ENCODE data around the gene WDFY4. TPM values are rescaled to one million over a fixed set of nuclear protein-coding genes. Genes with fewer than 3 reads are reported as not detected.

WDFY4 gene
- total and polyA plus RNA-seq, 2 of the 13 experiments (the other 11 are each of a cell fraction or from before 2014, with no cell fraction given), result not detected

DNA sequence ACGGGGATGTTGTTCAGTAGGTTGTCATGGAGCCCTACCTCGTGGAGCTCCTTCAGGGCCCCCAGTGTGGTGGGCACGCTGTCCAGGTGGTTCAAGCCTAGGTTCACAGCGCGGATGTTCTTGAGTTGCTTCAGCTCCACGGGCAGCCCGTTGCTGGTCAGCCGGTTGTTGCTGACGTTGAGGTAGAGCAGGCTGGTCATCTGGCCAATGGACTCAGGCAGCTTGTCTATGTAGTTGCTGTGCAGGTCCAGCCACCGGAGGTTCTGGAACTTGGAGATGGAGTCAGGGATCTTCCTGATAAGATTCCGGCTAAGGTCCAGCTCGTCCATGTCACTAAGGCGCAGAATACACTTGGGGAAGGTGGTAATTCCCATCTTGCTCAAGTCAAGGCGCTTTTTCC lies 229.0 kb downstream of the WDFY4 start (continued):
- TF ChIP-seq, protein P1, sequence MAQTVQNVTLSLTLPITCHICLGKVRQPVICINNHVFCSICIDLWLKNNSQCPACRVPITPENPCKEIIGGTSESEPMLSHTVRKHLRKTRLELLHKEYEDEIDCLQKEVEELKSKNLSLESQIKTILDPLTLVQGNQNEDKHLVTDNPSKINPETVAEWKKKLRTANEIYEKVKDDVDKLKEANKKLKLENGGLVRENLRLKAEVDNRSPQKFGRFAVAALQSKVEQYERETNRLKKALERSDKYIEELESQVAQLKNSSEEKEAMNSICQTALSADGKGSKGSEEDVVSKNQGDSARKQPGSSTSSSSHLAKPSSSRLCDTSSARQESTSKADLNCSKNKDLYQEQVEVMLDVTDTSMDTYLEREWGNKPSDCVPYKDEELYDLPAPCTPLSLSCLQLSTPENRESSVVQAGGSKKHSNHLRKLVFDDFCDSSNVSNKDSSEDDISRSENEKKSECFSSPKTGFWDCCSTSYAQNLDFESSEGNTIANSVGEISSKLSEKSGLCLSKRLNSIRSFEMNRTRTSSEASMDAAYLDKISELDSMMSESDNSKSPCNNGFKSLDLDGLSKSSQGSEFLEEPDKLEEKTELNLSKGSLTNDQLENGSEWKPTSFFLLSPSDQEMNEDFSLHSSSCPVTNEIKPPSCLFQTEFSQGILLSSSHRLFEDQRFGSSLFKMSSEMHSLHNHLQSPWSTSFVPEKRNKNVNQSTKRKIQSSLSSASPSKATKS (CRISPR knock-in tag; IDR thresholded peaks at IDR 0.05), result no peak
- TF ChIP-seq ZBTB20 (CRISPR knock-in tag; IDR thresholded peaks at IDR 0.05; ENCODE audit: borderline replicate concordance, low read depth) (no peak), ZBTB1 (CRISPR knock-in tag; IDR thresholded peaks at IDR 0.05; ENCODE audit: borderline replicate concordance) (no peak), POGZ (CRISPR knock-in tag; IDR thresholded peaks at IDR 0.05) (no peak), ERF (CRISPR knock-in tag; IDR thresholded peaks at IDR 0.05) (no peak), MTA1 (CRISPR knock-in tag; IDR thresholded peaks at IDR 0.05; ENCODE audit: borderline replicate concordance) (no peak), HNF4A (CRISPR knock-in tag; IDR thresholded peaks at IDR 0.05) (no peak), AKAP8 (CRISPR knock-in tag; IDR thresholded peaks at IDR 0.05) (no peak), SPEN (CRISPR knock-in tag; IDR thresholded peaks at IDR 0.05; ENCODE audit: low read depth) (no peak), ZNF260 (CRISPR knock-in tag; IDR thresholded peaks at IDR 0.05; ENCODE audit: borderline replicate concordance, low read depth) (no peak)
- TF ChIP-seq, protein P2, sequence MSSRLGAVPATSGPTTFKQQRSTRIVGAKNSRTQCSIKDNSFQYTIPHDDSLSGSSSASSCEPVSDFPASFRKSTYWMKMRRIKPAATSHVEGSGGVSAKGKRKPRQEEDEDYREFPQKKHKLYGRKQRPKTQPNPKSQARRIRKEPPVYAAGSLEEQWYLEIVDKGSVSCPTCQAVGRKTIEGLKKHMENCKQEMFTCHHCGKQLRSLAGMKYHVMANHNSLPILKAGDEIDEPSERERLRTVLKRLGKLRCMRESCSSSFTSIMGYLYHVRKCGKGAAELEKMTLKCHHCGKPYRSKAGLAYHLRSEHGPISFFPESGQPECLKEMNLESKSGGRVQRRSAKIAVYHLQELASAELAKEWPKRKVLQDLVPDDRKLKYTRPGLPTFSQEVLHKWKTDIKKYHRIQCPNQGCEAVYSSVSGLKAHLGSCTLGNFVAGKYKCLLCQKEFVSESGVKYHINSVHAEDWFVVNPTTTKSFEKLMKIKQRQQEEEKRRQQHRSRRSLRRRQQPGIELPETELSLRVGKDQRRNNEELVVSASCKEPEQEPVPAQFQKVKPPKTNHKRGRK (CRISPR knock-in tag; IDR thresholded peaks at IDR 0.05), result no peak
- TF ChIP-seq, protein P3, sequence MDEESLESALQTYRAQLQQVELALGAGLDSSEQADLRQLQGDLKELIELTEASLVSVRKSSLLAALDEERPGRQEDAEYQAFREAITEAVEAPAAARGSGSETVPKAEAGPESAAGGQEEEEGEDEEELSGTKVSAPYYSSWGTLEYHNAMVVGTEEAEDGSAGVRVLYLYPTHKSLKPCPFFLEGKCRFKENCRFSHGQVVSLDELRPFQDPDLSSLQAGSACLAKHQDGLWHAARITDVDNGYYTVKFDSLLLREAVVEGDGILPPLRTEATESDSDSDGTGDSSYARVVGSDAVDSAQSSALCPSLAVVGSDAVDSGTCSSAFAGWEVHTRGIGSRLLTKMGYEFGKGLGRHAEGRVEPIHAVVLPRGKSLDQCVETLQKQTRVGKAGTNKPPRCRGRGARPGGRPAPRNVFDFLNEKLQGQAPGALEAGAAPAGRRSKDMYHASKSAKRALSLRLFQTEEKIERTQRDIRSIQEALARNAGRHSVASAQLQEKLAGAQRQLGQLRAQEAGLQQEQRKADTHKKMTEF (CRISPR knock-in tag; IDR thresholded peaks at IDR 0.05), result no peak
- TF ChIP-seq, protein P4, sequence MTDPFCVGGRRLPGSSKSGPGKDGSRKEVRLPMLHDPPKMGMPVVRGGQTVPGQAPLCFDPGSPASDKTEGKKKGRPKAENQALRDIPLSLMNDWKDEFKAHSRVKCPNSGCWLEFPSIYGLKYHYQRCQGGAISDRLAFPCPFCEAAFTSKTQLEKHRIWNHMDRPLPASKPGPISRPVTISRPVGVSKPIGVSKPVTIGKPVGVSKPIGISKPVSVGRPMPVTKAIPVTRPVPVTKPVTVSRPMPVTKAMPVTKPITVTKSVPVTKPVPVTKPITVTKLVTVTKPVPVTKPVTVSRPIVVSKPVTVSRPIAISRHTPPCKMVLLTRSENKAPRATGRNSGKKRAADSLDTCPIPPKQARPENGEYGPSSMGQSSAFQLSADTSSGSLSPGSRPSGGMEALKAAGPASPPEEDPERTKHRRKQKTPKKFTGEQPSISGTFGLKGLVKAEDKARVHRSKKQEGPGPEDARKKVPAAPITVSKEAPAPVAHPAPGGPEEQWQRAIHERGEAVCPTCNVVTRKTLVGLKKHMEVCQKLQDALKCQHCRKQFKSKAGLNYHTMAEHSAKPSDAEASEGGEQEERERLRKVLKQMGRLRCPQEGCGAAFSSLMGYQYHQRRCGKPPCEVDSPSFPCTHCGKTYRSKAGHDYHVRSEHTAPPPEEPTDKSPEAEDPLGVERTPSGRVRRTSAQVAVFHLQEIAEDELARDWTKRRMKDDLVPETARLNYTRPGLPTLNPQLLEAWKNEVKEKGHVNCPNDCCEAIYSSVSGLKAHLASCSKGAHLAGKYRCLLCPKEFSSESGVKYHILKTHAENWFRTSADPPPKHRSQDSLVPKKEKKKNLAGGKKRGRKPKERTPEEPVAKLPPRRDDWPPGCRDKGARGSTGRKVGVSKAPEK (CRISPR knock-in tag; IDR thresholded peaks at IDR 0.05; ENCODE audit: borderline replicate concordance), result no peak

Measured in HepG2 (cell line).